ENCODE measurements around the gene TMEM184C. TPM values are rescaled to one million over a fixed set of nuclear protein-coding genes. Genes with fewer than 3 reads are reported as not detected.

Gene TMEM184C
- total RNA-seq, 1 experiment from 2014 or later = 43.8 TPM

DNA sequence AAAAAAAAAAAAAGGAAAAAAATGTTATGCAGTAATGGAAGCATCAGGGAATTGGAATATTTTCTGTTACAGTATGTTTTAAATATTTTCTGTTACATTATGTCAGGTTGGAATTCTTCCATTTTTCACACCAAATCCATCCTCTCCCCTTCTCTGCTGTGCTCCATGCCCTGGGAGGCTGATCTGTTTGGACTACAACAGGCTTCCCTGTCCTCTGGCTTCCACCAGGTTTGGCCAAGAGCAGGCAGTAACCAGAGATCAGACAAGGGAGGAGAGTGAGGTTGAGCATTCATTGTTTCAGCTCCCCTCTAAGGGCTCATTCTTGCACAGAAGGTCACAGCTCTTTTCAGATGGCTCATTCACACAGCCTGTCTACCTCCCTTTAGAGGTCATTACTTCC is 11.7 kb upstream of the TMEM184C start:
- Histone ChIP-seq H3K23me2 (ENCODE audit: insufficient read length, low read depth, low read length, poor library complexity, severe bottlenecking) (no peaks in the 10 kb centered on the region), H2BK5ac (ENCODE audit: insufficient read length, low read length) (no peak overlapping the region), H3K23ac (ENCODE audit: insufficient read length, low read depth, low read length) (no peak overlapping the region), H3K4me1 (ENCODE audit: insufficient read depth, low read length) (no peaks in the 10 kb centered on the region), H3K79me1 (ENCODE audit: insufficient read depth, low read depth, low read length, poor library complexity, severe bottlenecking) (no peaks in the 10 kb centered on the region), H2AK5ac (ENCODE audit: insufficient read length, low read length) (no peak overlapping the region), H3K27me3 (ENCODE audit: insufficient read depth, low read length) (no peaks in the 10 kb centered on the region), H4K91ac (ENCODE audit: insufficient read length, low read depth, low read length) (no peak overlapping the region), H4K20me1 (ENCODE audit: control insufficient read depth, insufficient read depth, insufficient read length) (no peaks in the 10 kb centered on the region), H3K27ac (ENCODE audit: insufficient read length, low read depth, low read length) (no peak overlapping the region), H2AFZ (ENCODE audit: low read length) (no peak overlapping the region), H4K8ac (replicated peaks; ENCODE audit: insufficient read length, low read depth, low read length) (no peak overlapping the region), H3K18ac (ENCODE audit: insufficient read length, low read depth, low read length) (no peak overlapping the region), H3K9ac (ENCODE audit: extremely low read depth, insufficient read length, low read length) (no peak overlapping the region), H3K4me2 (ENCODE audit: insufficient read depth, insufficient read length, low read length) (no peak overlapping the region), H3K79me2 (ENCODE audit: insufficient read depth, low read length) (no peaks in the 10 kb centered on the region), H2BK15ac (ENCODE audit: low read depth, low read length) (no peak overlapping the region), H3K9me3 (ENCODE audit: control insufficient read depth, low read depth, low read length) (no peaks in the 10 kb centered on the region), H3K4ac (ENCODE audit: low read depth, low read length) (no peak overlapping the region), H2BK20ac (ENCODE audit: low read depth, low read length, poor library complexity, severe bottlenecking) (no peak overlapping the region), H3K56ac (ENCODE audit: insufficient read length, low read depth, low read length) (no peak overlapping the region), H3K14ac (ENCODE audit: insufficient read depth, low read length) (no peak overlapping the region), H2BK12ac (ENCODE audit: insufficient read length, low read depth, low read length) (no peak overlapping the region), H4K5ac (ENCODE audit: insufficient read length, low read depth, low read length) (no peak overlapping the region), H2BK120ac (ENCODE audit: low read depth, low read length, poor library complexity, severe bottlenecking) (no peak overlapping the region), H3T11ph (ENCODE audit: low read length) (no peak overlapping the region)
- no peak overlapping the region for H3K27ac Mint-ChIP-seq
- H3K4me1 Mint-ChIP-seq = no peaks in the 10 kb centered on the region; a peak in 1 of 4 replicates
- DNase-seq = no peak
- H3K4me3 Mint-ChIP-seq = no peak overlapping the region
- H3K27me3 Mint-ChIP-seq (ENCODE audit: low read depth) = no peaks in the 10 kb centered on the region; the same call in none of the 2 replicates
- TF ChIP-seq CTCF (conservative IDR thresholded peaks at IDR 0.05) = no peak
- no peaks in the 10 kb centered on the region for H3K36me3 Mint-ChIP-seq (ENCODE audit: insufficient read depth in 1 of 3, low read depth in 3 of 3)
- no peaks in the 10 kb centered on the region for H3K9me3 Mint-ChIP-seq
